Chondrocyte (in vitro differentiated cells): ENCODE data around the gene RFX3. TPM values are rescaled to one million over a fixed set of nuclear protein-coding genes. Genes with fewer than 3 reads are reported as not detected.

Source experiments
- DNase-seq: peaks from one replicate; pipeline ENCODE4 v3.0.0; 2021; ENCODE audit warnings: mixed read lengths, low spot score
- H3K27ac Mint-ChIP-seq: one replicate; pipeline ENCODE4 v1.8.0; 2021; ENCODE audit warnings: mild to moderate bottlenecking, moderate library complexity, mixed read lengths; ENCODE audit not compliant: unreplicated experiment
- H3K27me3 Mint-ChIP-seq: 2 replicates; pipeline ENCODE4 v1.8.0; 2021; ENCODE audit warnings: low read depth, mixed read lengths
- H3K36me3 Mint-ChIP-seq: 2 replicates; pipeline ENCODE4 v1.8.0; 2021; ENCODE audit warnings: low read depth, mixed read lengths
- H3K4me1 Mint-ChIP-seq: 2 replicates; pipeline ENCODE4 v1.8.0; 2021; ENCODE audit warnings: low read depth, mild to moderate bottlenecking, mixed read lengths
- H3K4me3 Mint-ChIP-seq: one replicate; pipeline ENCODE4 v1.8.0; 2021; ENCODE audit warnings: mild to moderate bottlenecking, moderate library complexity, mixed read lengths; ENCODE audit not compliant: unreplicated experiment
- H3K9me3 Mint-ChIP-seq: 2 replicates; pipeline ENCODE4 v1.8.0; 2021; ENCODE audit warnings: low read depth, mixed read lengths
- total RNA-seq: library from RNA; stranded (reverse); gene quantifications from 3 replicates; pipeline ENCODE4 v1.2.1, GENCODE V29; 2021
- TF ChIP-seq, protein P1 (sequence below): fragments of 200-600 bp; sonication (generic); IDR thresholded peaks from 2 replicates; pipeline ENCODE4 v1.5.0; 2021; ENCODE audit warnings: antibody characterized with exemption, mild to moderate bottlenecking, moderate library complexity

Gene RFX3
- total RNA-seq, 1 donor from 2014 or later: 4.1 TPM

DNA sequence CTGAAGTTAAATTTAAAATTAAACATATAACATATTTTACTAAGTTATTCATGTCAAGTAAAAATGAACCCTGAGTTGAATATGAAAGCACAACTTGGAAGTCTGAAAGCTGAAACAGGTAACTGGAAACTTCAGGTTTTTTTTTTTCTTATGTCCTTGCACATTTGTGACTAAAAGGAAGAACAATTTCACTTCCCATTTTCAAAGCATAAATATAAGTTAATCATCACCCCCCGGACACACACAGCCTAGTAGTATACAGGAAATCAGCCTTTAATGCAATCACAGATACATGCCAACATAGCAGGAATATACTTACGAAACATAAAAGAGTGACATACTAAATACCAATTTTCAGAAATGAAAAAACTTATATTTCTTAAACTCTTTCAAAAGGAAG lies 225.9 kb downstream of the RFX3 start:
- H3K9me3 Mint-ChIP-seq: no peaks in the 10 kb centered on the region
- H3K27me3 Mint-ChIP-seq: no peaks in the 10 kb centered on the region
- no peaks in the 10 kb centered on the region for H3K36me3 Mint-ChIP-seq
- no peaks in the 10 kb centered on the region for H3K4me1 Mint-ChIP-seq
- DNase-seq: no peak
- no peak overlapping the region for H3K4me3 Mint-ChIP-seq
- H3K27ac Mint-ChIP-seq: no peak overlapping the region
- TF ChIP-seq, protein P1, sequence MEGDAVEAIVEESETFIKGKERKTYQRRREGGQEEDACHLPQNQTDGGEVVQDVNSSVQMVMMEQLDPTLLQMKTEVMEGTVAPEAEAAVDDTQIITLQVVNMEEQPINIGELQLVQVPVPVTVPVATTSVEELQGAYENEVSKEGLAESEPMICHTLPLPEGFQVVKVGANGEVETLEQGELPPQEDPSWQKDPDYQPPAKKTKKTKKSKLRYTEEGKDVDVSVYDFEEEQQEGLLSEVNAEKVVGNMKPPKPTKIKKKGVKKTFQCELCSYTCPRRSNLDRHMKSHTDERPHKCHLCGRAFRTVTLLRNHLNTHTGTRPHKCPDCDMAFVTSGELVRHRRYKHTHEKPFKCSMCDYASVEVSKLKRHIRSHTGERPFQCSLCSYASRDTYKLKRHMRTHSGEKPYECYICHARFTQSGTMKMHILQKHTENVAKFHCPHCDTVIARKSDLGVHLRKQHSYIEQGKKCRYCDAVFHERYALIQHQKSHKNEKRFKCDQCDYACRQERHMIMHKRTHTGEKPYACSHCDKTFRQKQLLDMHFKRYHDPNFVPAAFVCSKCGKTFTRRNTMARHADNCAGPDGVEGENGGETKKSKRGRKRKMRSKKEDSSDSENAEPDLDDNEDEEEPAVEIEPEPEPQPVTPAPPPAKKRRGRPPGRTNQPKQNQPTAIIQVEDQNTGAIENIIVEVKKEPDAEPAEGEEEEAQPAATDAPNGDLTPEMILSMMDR: no peak

DNA sequence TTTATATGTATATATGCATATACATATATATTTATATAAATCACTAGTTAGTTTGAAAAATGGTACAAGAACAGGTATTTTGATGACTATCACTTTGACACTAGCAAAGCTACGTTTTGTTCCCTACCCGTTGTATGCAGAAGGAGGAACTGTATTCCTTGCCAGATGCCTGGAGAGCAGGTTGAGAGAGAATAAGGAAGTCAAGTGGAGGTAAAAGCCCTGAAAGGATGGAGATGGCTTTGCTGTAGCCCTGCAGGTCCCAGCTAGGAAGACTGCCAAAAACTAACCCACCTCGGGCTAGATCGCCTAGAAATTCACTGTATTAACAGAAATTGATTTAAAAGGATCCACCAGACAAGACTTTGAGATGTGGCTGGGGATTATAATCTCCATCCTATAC lies 229.3 kb downstream of the RFX3 start:
- TF ChIP-seq, protein P1: no peak
- H3K4me1 Mint-ChIP-seq: peaks cover 6% of the 10 kb centered on the region
- no peak for DNase-seq
- H3K9me3 Mint-ChIP-seq: no peaks in the 10 kb centered on the region
- H3K36me3 Mint-ChIP-seq: no peaks in the 10 kb centered on the region
- H3K27me3 Mint-ChIP-seq: no peaks in the 10 kb centered on the region
- H3K4me3 Mint-ChIP-seq: no peak overlapping the region
- H3K27ac Mint-ChIP-seq: no peak overlapping the region

DNA sequence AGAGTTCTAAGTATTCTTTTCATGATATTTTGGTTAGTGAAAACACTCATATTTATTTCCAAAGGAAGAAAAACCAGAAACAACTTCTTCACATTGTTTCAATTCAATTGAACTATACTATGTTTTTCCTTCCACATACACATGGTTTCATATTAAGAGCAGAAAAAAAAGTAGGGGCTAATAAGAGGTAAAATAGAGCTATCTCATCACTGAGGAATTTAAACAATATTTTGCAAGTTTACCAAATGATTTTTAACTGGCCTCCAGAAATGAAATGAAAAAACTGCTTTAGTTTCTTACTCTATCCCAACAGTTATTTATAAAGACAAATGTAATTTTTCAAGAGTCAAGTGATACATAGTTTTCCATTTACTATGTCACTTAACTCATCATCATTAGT lies 233.5 kb downstream of the RFX3 start:
- Mint-ChIP-seq H3K4me3 (no peak overlapping the region), H3K27ac (no peak overlapping the region), H3K27me3 (no peaks in the 10 kb centered on the region), H3K4me1 (peaks cover 12% of the 10 kb centered on the region), H3K9me3 (peaks cover 7% of the 10 kb centered on the region), H3K36me3 (peaks cover 9% of the 10 kb centered on the region)
- TF ChIP-seq, protein P1: no peak
- DNase-seq: no peak

DNA sequence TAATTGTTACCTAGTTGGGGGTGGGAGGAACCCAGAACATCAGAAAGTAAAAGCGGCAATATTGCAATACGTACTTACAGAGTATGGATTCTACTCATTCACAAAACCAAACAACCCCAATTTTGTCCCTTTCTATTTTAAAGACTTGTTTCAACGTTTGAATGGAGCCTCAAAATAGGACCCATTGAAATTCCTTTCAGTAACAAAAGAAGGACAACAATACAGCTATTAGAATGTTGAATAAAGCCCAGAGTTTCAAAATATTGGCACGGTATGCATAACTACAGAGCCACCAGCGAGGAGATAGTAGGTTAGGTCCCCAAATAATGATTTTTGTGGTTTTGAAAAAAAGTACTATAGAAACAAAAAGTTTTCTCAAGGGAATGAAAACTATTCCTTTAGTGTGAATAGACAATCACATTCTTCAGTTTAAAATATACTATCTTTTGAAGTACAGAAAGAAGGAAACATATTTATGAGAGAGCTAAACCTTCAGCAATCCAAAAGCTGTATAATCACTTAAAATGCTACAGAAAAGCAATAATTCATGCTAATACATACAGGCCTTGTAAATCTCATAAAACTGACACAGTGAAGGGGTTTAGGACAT lies 235.5 kb downstream of the RFX3 start:
- Mint-ChIP-seq H3K36me3 (peaks cover 9% of the 10 kb centered on the region), H3K9me3 (peaks cover 13% of the 10 kb centered on the region), H3K4me3 (no peak overlapping the region), H3K27me3 (no peaks in the 10 kb centered on the region), H3K4me1 (peaks cover 25% of the 10 kb centered on the region), H3K27ac (no peak overlapping the region)
- TF ChIP-seq, protein P1: no peak
- no peak for DNase-seq

DNA sequence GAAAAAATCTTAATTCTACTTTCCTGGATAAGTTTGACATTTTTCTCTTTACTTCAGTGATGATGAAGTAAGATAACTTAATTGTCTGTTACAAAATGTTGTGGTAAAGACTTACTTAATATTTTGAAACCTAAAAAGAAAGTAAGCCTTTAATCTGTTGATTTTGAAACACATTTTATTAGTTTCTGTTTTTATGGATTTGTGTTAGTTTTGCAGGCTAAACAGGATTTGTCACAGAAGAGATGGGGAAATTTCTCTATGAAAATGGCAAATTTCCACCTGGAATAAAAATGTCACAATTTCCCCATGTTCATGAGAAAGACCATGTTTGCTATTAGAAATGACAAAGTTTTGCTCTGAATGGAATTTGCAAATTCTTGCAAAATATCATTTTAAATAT lies 237.1 kb downstream of the RFX3 start:
- Mint-ChIP-seq H3K4me3 (no peak overlapping the region), H3K36me3 (peaks cover 9% of the 10 kb centered on the region), H3K4me1 (peaks cover 26% of the 10 kb centered on the region), H3K9me3 (peaks cover 13% of the 10 kb centered on the region), H3K27me3 (no peaks in the 10 kb centered on the region), H3K27ac (no peak overlapping the region)
- TF ChIP-seq, protein P1: no peak
- no peak for DNase-seq
